H7 (cell line): ENCODE measurements around the gene EEF1AKMT4. TPM values are rescaled to one million over a fixed set of nuclear protein-coding genes. Genes with fewer than 3 reads are reported as not detected.

Experiments used
- DNase-seq: peaks from one replicate; pipeline ENCODE4 v3.0.0; 2012
- H3K27me3 ChIP-seq: 2 replicates; pipeline ENCODE4 v1.6.0; 2011; ENCODE audit warnings: mild to moderate bottlenecking, low read length; ENCODE audit not compliant: control insufficient read depth, insufficient read depth
- H3K36me3 ChIP-seq: replicated peaks from 2 replicates; pipeline ENCODE4 v1.5.1; 2011; ENCODE audit warnings: low read length; ENCODE audit not compliant: control insufficient read depth, insufficient read depth
- H3K4me3 ChIP-seq: 2 replicates; pipeline ENCODE4 v1.5.1; 2011; ENCODE audit warnings: low read depth, mild to moderate bottlenecking, control low read depth, low read length, moderate library complexity; ENCODE audit not compliant: insufficient read depth
- total RNA-seq: library from RNA; depleted of rRNA; stranded (reverse); fragments of >200 nt; shearing (Covaris generic); gene quantifications from 2 replicates; pipeline ENCODE4 v1.2.3, GENCODE V29; 2014; rRNA removed

EEF1AKMT4 gene
- 10.1 and 15.2 TPM in 2 replicates for total RNA-seq

- H3K36me3 ChIP-seq: peaks cover 9% of the 10 kb centered on the region
- H3K27me3 ChIP-seq: no peaks in the 10 kb centered on the region
- DNase-seq: peak; percentile 97
- H3K4me3 ChIP-seq: peak within 1 kb of the TSS; percentile 90
Measured at GRCh38 chr3:184249412-184250166, at the start of gene EEF1AKMT4. TSS of gene EEF1AKMT4 (plus strand) at chr3:184249672. CDS start at chr3:184249695, 23 bp downstream.

- Histone ChIP-seq H3K36me3 (no peaks in the 10 kb centered on the region; the same call in 1 of the 2 replicates), H3K4me3 (no peak overlapping the region), H3K27me3 (no peaks in the 10 kb centered on the region)
- DNase-seq: peak; percentile 16
Measured at GRCh38 chr3:184200825-184201224, 48.6 kb upstream of the EEF1AKMT4 start.

GRCh38 chr3:184203526-184203925, 45.9 kb upstream of the EEF1AKMT4 start:
- Histone ChIP-seq H3K36me3 (no peaks in the 10 kb centered on the region), H3K27me3 (no peaks in the 10 kb centered on the region), H3K4me3 (no peak overlapping the region)
- no peak for DNase-seq

- H3K4me3 ChIP-seq: no peak overlapping the region
Measured at GRCh38 chr3:184209146-184209923, 40.1 kb upstream of the EEF1AKMT4 start.

GRCh38 chr3:184211297-184211696, 38.2 kb upstream of the EEF1AKMT4 start:
- no peak for DNase-seq
- H3K4me3 ChIP-seq: no peak overlapping the region
- H3K27me3 ChIP-seq: no peaks in the 10 kb centered on the region
- H3K36me3 ChIP-seq: no peaks in the 10 kb centered on the region

More at GRCh38 chr3:184209146-184209923, 40.1 kb upstream of the EEF1AKMT4 start:
- no peak for DNase-seq
- H3K27me3 ChIP-seq: no peaks in the 10 kb centered on the region
- no peaks in the 10 kb centered on the region for H3K36me3 ChIP-seq

- no peaks in the 10 kb centered on the region for H3K27me3 ChIP-seq
- H3K4me3 ChIP-seq: no peak overlapping the region
- no peak for DNase-seq
- H3K36me3 ChIP-seq: no peaks in the 10 kb centered on the region
Measured at GRCh38 chr3:184211718-184212117, 37.8 kb upstream of the EEF1AKMT4 start.

- Histone ChIP-seq H3K27me3 (no peaks in the 10 kb centered on the region), H3K4me3 (no peak overlapping the region), H3K36me3 (no peaks in the 10 kb centered on the region)
- no peak for DNase-seq
Measured at GRCh38 chr3:184218814-184219213, 30.7 kb upstream of the EEF1AKMT4 start.

- DNase-seq: no peak
Measured at GRCh38 chr3:184222521-184222920, 27.0 kb upstream of the EEF1AKMT4 start.

GRCh38 chr3:184223946-184224345, 25.5 kb upstream of the EEF1AKMT4 start:
- no peak for DNase-seq
- Histone ChIP-seq H3K36me3 (no peaks in the 10 kb centered on the region), H3K4me3 (no peak overlapping the region), H3K27me3 (peaks cover 17% of the 10 kb centered on the region)

More at GRCh38 chr3:184222521-184222920, 27.0 kb upstream of the EEF1AKMT4 start:
- no peak overlapping the region for H3K4me3 ChIP-seq
- peaks cover 3% of the 10 kb centered on the region for H3K27me3 ChIP-seq
- H3K36me3 ChIP-seq: no peaks in the 10 kb centered on the region

- no peak overlapping the region for H3K4me3 ChIP-seq
- peaks cover 52% of the 10 kb centered on the region for H3K27me3 ChIP-seq
- peak; percentile 89 for DNase-seq
- H3K36me3 ChIP-seq: no peaks in the 10 kb centered on the region
Measured at GRCh38 chr3:184227481-184227935, 22.0 kb upstream of the EEF1AKMT4 start.

GRCh38 chr3:184228376-184229137, 20.9 kb upstream of the EEF1AKMT4 start:
- DNase-seq: no peak
- H3K27me3 ChIP-seq: peaks cover 58% of the 10 kb centered on the region
- no peaks in the 10 kb centered on the region for H3K36me3 ChIP-seq
- H3K4me3 ChIP-seq: no peak overlapping the region; the same call in 1 of the 2 replicates

- Histone ChIP-seq H3K4me3 (peak within 1 kb of the TSS; percentile 45), H3K36me3 (no peaks in the 10 kb centered on the region), H3K27me3 (peaks cover 58% of the 10 kb centered on the region)
- DNase-seq: peak; percentile 99
Measured at GRCh38 chr3:184229394-184230080, 19.9 kb upstream of the EEF1AKMT4 start, which contains the start of gene VWA5B2. TSS of gene VWA5B2 (plus strand) at chr3:184229585. CDS start at chr3:184230529, 944 bp downstream.

GRCh38 chr3:184230081-184230602, 19.3 kb upstream of the EEF1AKMT4 start:
- Histone ChIP-seq H3K36me3 (no peaks in the 10 kb centered on the region), H3K27me3 (peaks cover 58% of the 10 kb centered on the region), H3K4me3 (peak overlapping the region; percentile 42; the same call in 1 of the 2 replicates)
- DNase-seq: peak; percentile 85
